SU-DHL-6 (cell line): ENCODE results near the gene PAK1IP1.
A peak's percentile ranks its signal among the peaks of the same experiment; 100 is the strongest.

Experiments
- H2AFZ ChIP-seq: fragments of 200-600 bp; sonication (generic); 2 replicates; pipeline ENCODE4 v1.6.1; 2014; ENCODE audit warnings: low read depth, mild to moderate bottlenecking, moderate library complexity, mixed read lengths, antibody characterized with exemption, low read length; ENCODE audit not compliant: severe bottlenecking
- H3F3A ChIP-seq: fragments of 200-600 bp; shearing (Covaris generic); 2 replicates; pipeline ENCODE4 v1.6.0; 2016; ENCODE audit warnings: antibody characterized with exemption, mild to moderate bottlenecking; ENCODE audit not compliant: insufficient read depth
- H3K27ac ChIP-seq: fragments of 200-600 bp; sonication (generic); 2 replicates; pipeline ENCODE4 v1.5.1; 2016; ENCODE audit warnings: low read depth, mild to moderate bottlenecking, low read length, moderate library complexity, mixed read lengths
- H3K27me3 ChIP-seq: fragments of 200-600 bp; sonication (generic), shearing (Covaris generic); 2 replicates; pipeline ENCODE4 v1.6.0; 2014; ENCODE audit warnings: mild to moderate bottlenecking, low read length
- H3K36me3 ChIP-seq: fragments of 200-600 bp; sonication (generic); 2 replicates; pipeline ENCODE4 v1.6.1; 2014; ENCODE audit warnings: mild to moderate bottlenecking, low read length, mixed read lengths
- H3K4me2 ChIP-seq: fragments of 300-600, 200-600 bp; shearing (Covaris generic), sonication (generic); 2 replicates; pipeline ENCODE4 v1.6.0; 2014; ENCODE audit warnings: low read length, low read depth, mild to moderate bottlenecking; ENCODE audit not compliant: poor library complexity, severe bottlenecking
- H3K4me3 ChIP-seq: fragments of 200-600 bp; sonication (generic); 2 replicates; pipeline ENCODE4 v1.5.1; 2014; ENCODE audit warnings: antibody characterized with exemption, low read length, mild to moderate bottlenecking, mixed read lengths; ENCODE audit not compliant: insufficient read depth, poor library complexity, severe bottlenecking
- H3K79me2 ChIP-seq: fragments of 200-600 bp; sonication (generic); 2 replicates; pipeline ENCODE4 v1.6.1; 2014; ENCODE audit warnings: mild to moderate bottlenecking, low read length, moderate library complexity; ENCODE audit not compliant: insufficient read depth
- H3K9ac ChIP-seq: fragments of 200-600 bp; sonication (generic); 2 replicates; pipeline ENCODE4 v1.7.0; 2014; ENCODE audit warnings: mild to moderate bottlenecking, low read length
- H3K9me2 ChIP-seq: fragments of 200-600 bp; sonication (generic); replicated peaks from 2 replicates; pipeline ENCODE4 v1.6.1; 2014; ENCODE audit warnings: low read length; ENCODE audit not compliant: insufficient read depth
- H3K9me3 ChIP-seq: fragments of 200-600 bp; sonication (generic); 2 replicates; pipeline ENCODE4 v1.6.1; 2014; ENCODE audit warnings: low read length, mixed read lengths; ENCODE audit not compliant: insufficient read depth
- H4K20me1 ChIP-seq: fragments of 200-600 bp; sonication (generic); 2 replicates; pipeline ENCODE4 v1.6.1; 2014; ENCODE audit warnings: low read depth, mild to moderate bottlenecking, antibody characterized with exemption, low read length, moderate library complexity, mixed read lengths
- EZH2phosphoT487 ChIP-seq: fragments of 200-600 bp; sonication (generic), shearing (Covaris generic); conservative IDR thresholded peaks from 2 replicates; pipeline ENCODE4 v1.6.1; 2018; ENCODE audit warnings: mild to moderate bottlenecking, antibody characterized with exemption, low read length, moderate library complexity, mixed read lengths
- TF ChIP-seq, protein P1 (sequence below): fragments of 200-600 bp; sonication (generic); IDR thresholded peaks from one replicate; pipeline ENCODE4 v1.5.1; 2017; ENCODE audit warnings: antibody characterized with exemption, mild to moderate bottlenecking, low read length, moderate library complexity; ENCODE audit not compliant: insufficient read depth, poor library complexity, severe bottlenecking

The PAK1IP1 gene

DNA sequence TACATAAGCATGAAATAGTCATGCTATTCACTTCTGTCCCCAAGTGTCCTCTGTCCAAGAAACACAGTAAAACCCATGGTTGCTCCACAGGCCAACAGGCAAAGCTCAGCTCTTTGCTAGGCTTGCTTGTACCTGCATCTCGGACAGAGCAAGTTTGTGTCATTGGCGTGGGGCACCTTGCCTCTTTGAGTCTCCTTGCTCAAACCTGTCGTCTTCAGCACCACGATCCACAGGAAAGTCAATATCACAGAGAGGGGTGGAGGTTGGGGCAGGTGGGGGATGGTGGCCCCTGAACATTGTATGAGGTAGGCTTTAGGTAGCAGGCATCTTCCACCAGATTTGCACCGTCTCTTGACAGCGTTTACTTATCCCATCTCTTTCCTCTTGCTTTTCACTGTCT is 48.7 kb downstream of the PAK1IP1 start:
- H3F3A ChIP-seq: peaks cover 15% of the 10 kb centered on the region
- H3K9me2 ChIP-seq: no peaks in the 10 kb centered on the region
- H3K36me3 ChIP-seq: no peaks in the 10 kb centered on the region
- H2AFZ ChIP-seq: no peak overlapping the region
- H3K9ac ChIP-seq: no peak overlapping the region
- no peak overlapping the region for H3K4me2 ChIP-seq
- H3K27ac ChIP-seq: no peak overlapping the region
- H3K79me2 ChIP-seq: peaks cover 12% of the 10 kb centered on the region
- H3K9me3 ChIP-seq: no peaks in the 10 kb centered on the region
- no peak overlapping the region for H3K4me3 ChIP-seq
- H3K27me3 ChIP-seq: no peaks in the 10 kb centered on the region
- TF ChIP-seq EZH2phosphoT487: no peak
- TF ChIP-seq, protein P1, sequence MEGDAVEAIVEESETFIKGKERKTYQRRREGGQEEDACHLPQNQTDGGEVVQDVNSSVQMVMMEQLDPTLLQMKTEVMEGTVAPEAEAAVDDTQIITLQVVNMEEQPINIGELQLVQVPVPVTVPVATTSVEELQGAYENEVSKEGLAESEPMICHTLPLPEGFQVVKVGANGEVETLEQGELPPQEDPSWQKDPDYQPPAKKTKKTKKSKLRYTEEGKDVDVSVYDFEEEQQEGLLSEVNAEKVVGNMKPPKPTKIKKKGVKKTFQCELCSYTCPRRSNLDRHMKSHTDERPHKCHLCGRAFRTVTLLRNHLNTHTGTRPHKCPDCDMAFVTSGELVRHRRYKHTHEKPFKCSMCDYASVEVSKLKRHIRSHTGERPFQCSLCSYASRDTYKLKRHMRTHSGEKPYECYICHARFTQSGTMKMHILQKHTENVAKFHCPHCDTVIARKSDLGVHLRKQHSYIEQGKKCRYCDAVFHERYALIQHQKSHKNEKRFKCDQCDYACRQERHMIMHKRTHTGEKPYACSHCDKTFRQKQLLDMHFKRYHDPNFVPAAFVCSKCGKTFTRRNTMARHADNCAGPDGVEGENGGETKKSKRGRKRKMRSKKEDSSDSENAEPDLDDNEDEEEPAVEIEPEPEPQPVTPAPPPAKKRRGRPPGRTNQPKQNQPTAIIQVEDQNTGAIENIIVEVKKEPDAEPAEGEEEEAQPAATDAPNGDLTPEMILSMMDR: no peak
- H4K20me1 ChIP-seq: no peaks in the 10 kb centered on the region

DNA sequence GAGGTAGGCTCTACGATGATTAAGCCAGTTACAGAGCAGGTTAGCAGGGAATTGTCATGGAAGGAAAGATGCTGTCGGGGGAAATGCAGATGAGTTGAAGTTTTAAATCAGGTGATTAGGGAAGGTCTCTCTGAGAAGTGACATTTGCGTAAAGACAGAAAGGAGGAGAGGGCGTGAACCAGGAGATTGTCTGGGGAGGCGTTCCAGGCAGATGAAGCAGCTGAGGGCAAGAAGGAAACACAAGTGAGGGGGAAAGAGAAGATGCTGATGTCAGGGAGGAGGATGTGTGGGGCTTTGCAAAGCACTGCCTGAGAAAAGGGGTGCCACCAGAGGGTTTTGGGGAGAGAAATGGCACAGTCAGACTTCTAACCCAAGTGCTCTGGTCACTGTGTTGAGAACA is 50.3 kb downstream of the PAK1IP1 start:
- H3K27ac ChIP-seq: no peak overlapping the region
- no peak for TF ChIP-seq EZH2phosphoT487
- TF ChIP-seq, protein P1: no peak
- H3K9ac ChIP-seq: no peak overlapping the region

DNA sequence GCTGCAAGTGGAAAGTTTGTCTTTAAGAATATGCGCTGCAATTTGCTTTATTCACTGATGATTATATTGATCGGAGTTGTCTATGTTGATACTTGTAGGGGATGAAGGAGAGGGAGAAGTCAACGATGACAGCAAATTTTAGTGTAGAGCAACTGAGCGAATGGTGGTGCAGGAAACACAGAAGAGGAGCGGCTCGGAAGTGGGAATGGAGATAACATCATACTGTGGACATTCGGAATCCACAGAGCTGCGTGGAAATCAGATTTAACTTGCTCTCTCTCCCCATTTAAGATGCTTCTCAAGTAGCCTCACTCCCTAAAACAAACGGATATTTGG is 52.1 kb downstream of the PAK1IP1 start:
- H3K4me3 ChIP-seq: peak overlapping the region; percentile 87
- no peaks in the 10 kb centered on the region for H4K20me1 ChIP-seq
- TF ChIP-seq, protein P1: no peak
- TF ChIP-seq EZH2phosphoT487: no peak
- peaks cover 42% of the 10 kb centered on the region for H3K79me2 ChIP-seq
- peak overlapping the region; percentile 75 for H3K4me2 ChIP-seq
- peaks cover 15% of the 10 kb centered on the region for H3F3A ChIP-seq
- no peaks in the 10 kb centered on the region for H3K9me2 ChIP-seq
- H2AFZ ChIP-seq: peak overlapping the region; percentile 91
- H3K27ac ChIP-seq: peak overlapping the region; percentile 42
- no peaks in the 10 kb centered on the region for H3K9me3 ChIP-seq
- no peaks in the 10 kb centered on the region for H3K27me3 ChIP-seq
- H3K9ac ChIP-seq: peak overlapping the region; percentile 81
- peaks cover 6% of the 10 kb centered on the region; the same call in 1 of the 2 replicates for H3K36me3 ChIP-seq

More for the DNA sequence above, 50.3 kb downstream of the PAK1IP1 start:
- H3K9me2 ChIP-seq: no peaks in the 10 kb centered on the region
- no peak overlapping the region for H3K4me2 ChIP-seq
- H2AFZ ChIP-seq: no peak overlapping the region
- no peaks in the 10 kb centered on the region for H3K27me3 ChIP-seq
- H4K20me1 ChIP-seq: no peaks in the 10 kb centered on the region
- no peaks in the 10 kb centered on the region for H3K9me3 ChIP-seq
- H3F3A ChIP-seq: peaks cover 15% of the 10 kb centered on the region
- peaks cover 28% of the 10 kb centered on the region for H3K79me2 ChIP-seq
- H3K36me3 ChIP-seq: no peaks in the 10 kb centered on the region
- H3K4me3 ChIP-seq: no peak overlapping the region
